ENCODE measurements around the gene MPND.

DNA sequence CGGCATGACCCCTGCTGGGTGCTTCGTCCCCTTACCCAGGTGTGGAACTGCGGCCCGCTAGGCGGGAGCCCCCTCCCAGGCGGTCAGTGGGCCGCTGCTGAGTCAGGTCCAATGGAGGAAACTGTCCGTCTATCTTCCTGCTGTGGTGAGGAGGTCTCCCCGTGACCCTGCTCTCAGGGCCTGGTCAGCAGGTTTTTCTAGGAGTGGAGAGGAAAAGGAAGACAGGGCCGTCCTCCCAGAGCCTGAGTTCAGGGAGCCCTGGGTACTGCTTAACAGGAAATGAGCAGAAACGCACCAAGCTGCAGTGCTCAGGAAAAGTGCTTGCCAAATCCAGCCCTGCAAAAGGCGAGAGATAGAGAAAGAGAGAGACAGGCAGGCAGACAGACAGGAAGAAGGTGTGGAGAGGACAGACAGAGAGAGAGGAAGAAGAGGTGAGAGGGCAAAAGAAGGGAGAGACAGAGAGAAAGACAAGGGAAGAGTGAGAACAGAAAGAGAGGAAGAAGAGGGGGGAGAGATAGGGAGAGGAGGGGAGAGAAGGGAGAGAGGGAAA is 46.7 kb downstream of the MPND start:
- TF ChIP-seq, protein P1, sequence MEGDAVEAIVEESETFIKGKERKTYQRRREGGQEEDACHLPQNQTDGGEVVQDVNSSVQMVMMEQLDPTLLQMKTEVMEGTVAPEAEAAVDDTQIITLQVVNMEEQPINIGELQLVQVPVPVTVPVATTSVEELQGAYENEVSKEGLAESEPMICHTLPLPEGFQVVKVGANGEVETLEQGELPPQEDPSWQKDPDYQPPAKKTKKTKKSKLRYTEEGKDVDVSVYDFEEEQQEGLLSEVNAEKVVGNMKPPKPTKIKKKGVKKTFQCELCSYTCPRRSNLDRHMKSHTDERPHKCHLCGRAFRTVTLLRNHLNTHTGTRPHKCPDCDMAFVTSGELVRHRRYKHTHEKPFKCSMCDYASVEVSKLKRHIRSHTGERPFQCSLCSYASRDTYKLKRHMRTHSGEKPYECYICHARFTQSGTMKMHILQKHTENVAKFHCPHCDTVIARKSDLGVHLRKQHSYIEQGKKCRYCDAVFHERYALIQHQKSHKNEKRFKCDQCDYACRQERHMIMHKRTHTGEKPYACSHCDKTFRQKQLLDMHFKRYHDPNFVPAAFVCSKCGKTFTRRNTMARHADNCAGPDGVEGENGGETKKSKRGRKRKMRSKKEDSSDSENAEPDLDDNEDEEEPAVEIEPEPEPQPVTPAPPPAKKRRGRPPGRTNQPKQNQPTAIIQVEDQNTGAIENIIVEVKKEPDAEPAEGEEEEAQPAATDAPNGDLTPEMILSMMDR (IDR thresholded peaks at IDR 0.05), result no peak
- no peak for TF ChIP-seq POLR2A (IDR thresholded peaks at IDR 0.05)
